Retinal pigment epithelial cell (primary cell): Measurements from ENCODE around the gene FYN.
"Not testable (repeated sequence)": the region's sequence is repeated elsewhere in the genome, so short reads cannot be mapped to it uniquely, and the experiment has no call there.

Source experiments
- DNase-seq: peaks from one replicate; pipeline ENCODE4 v3.0.0-alpha.2; 2010; ENCODE audit warnings: low read depth
- H3K4me3 ChIP-seq: 2 replicates; pipeline ENCODE4 v1.5.1; 2011; ENCODE audit warnings: mild to moderate bottlenecking, low read length, control low read depth, moderate library complexity
- TF ChIP-seq, protein P1 (sequence below): conservative IDR thresholded peaks from 2 replicates; pipeline ENCODE4 v1.5.1; 2011; ENCODE audit warnings: low read depth, low read length, control low read depth, inconsistent platforms

Gene FYN

DNA sequence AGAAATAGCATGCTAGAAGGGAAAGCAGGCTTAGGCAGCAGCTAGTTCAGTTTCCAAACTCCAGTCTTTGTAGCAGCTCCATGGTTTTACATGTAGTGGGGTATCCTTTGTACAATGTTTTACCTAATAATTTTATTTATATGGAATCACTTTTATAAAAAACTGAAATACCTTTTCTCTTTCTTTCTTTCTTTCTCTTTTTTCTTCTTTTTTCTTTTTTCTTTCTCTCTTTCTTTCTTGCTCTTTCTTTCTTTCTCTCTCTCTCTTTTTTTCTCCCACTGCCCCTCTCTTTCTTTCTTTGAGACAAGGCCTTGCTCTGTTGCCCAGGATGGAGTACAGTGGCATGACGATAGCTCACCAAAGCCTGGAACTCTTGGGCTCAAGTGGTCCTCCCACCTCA is 41.4 kb upstream of the FYN start:
- TF ChIP-seq, protein P1, sequence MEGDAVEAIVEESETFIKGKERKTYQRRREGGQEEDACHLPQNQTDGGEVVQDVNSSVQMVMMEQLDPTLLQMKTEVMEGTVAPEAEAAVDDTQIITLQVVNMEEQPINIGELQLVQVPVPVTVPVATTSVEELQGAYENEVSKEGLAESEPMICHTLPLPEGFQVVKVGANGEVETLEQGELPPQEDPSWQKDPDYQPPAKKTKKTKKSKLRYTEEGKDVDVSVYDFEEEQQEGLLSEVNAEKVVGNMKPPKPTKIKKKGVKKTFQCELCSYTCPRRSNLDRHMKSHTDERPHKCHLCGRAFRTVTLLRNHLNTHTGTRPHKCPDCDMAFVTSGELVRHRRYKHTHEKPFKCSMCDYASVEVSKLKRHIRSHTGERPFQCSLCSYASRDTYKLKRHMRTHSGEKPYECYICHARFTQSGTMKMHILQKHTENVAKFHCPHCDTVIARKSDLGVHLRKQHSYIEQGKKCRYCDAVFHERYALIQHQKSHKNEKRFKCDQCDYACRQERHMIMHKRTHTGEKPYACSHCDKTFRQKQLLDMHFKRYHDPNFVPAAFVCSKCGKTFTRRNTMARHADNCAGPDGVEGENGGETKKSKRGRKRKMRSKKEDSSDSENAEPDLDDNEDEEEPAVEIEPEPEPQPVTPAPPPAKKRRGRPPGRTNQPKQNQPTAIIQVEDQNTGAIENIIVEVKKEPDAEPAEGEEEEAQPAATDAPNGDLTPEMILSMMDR: no peak
- no peak overlapping the region for H3K4me3 ChIP-seq

DNA sequence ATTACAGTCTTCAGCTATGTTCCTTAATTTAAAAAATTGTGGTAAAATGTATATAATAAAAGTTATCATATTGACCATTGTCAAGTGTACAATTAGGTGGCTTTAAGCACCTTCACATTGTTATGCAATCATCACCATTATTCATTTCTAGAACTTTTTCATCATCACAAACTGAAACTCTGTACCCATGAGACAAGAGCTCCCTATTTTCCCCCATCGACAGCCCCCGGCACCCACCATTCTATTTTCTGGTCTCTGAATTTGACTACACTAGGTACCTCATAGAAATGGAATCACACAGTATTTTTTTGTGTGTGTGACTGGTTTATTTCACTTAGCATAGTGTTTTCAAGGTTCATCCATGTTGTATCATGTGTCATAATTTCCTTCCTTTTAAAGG is 39.7 kb upstream of the FYN start:
- TF ChIP-seq, protein P1: no peak
- no peak overlapping the region for H3K4me3 ChIP-seq
- no peak for DNase-seq

More for the DNA sequence above, 41.4 kb upstream of the FYN start:
- no peak for DNase-seq

DNA sequence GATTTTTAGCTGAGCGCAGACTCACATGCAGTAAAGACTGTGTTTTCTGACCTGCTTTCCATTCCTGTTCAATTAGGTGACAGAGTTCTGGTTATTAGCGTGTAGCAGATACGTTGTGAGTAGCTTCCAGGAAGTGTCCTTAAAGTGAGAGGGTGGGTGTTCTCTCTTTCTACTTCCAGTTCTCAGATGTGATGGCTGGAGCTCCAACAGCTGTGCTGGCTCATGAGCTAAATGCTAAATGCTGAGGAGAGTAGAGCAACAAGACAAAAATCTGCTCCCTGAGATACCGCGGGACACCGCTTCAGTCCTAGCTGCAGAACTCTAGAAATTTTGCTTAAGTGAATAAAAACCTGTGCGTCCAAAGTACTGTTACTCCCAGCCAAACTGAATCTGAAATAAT is 38.2 kb upstream of the FYN start:
- no peak for DNase-seq
- no peak overlapping the region for H3K4me3 ChIP-seq
- TF ChIP-seq, protein P1: no peak

DNA sequence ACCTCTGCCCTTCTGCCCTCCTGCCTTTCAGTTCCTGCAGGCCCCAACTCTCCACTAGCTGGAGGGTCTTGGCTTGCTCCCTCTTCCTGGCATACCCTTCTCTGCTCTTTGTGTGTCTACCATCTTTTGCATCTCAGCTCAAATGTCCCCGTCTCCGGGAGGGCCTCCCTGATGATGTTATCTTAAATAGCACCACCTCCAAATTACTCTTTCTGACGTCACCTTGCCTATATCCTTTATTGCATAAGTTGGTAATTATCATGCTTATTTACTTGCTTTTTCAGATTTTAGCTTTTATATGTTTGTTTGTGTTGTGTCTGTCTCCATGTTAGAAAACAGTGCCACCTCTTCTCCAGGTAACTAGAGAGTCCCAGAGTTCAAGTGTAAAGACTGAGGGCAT is 36.0 kb upstream of the FYN start:
- no peak overlapping the region for H3K4me3 ChIP-seq
- DNase-seq: no peak
- TF ChIP-seq, protein P1: no peak

DNA sequence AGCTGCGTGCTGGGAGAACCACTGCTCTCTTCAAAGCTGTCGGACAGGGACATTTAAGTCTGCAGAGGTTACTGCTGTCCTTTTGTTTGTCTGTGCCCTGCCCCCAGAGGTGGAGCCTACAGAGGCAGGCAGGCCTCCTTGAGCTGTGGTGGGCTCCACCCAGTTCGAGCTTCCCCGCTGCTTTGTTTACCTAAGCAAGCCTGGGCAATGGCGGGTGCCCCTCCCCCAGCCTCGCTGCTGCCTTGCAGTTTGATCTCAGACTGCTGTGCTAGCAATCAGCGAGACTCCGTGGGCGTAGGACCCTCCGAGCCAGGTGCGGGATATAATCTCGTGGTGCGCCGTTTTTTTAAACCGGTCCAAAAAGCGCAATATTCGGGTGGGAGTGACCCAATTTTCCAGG is 35.1 kb upstream of the FYN start:
- H3K4me3 ChIP-seq, DNase-seq: not testable (repeated sequence)

DNA sequence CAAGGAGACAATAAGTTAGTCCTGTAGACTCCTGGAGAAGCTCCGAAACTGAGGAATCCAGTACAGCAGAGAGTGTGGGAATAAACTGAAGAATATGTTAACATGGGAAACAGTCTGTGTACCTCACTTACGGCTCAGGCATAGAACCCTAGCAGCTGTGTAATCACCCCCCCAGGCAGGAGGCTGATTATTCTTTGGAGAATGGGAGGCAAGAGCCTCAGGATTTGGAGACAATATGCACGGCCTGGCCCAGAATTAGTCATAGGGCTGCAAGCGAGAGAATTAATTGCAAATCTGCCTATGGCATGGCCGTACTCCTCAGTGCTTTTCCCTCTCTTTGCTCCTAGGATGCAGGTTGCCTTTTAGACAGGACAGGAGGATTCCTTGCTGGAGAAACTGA is 27.5 kb upstream of the FYN start:
- no peak for DNase-seq
- no peak overlapping the region for H3K4me3 ChIP-seq
- TF ChIP-seq, protein P1: no peak

DNA sequence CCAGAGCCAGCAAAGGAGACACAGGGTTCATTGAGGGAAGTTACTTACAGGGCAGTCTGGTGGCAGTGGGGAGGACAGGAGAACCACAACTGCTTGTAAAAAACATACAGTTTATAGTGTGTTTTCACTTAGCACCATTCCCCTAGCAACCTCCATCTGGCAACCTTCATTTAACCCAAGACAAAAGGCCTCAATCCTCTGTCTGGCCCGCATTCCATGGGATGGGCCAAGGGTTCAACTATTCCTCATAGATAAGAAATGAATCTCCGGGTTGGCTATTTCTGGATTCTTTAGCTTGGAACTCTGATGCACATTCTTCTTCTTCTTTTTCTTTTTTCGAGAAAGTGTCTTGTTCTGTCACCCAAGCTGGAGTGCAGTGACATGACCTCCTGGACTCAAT is 26.3 kb upstream of the FYN start:
- H3K4me3 ChIP-seq: no peak overlapping the region
- TF ChIP-seq, protein P1: no peak
- no peak for DNase-seq

DNA sequence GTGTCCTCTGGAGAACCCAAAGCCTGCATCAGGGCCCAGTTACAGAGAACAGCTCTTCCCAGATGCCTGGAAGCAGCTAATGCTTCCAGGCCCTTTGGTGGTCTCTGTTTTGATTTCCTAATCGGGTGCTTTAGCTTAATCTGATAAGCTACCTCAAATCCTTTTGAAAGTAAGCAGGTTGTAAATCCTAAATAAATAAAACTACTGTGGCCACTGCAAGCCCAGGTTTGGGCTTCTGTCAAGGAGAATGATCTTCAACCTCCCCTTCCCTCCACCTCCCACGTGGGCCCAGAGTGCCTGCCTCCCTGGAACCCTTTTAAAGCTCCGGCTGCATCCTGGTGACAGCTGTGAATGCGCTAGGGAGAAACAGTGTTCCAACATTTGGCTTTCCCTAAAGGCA is 25.2 kb upstream of the FYN start:
- DNase-seq: no peak
- H3K4me3 ChIP-seq: no peak overlapping the region
- TF ChIP-seq, protein P1: no peak
